ENCODE measurements around the gene ANGEL2.

ANGEL2 gene

DNA sequence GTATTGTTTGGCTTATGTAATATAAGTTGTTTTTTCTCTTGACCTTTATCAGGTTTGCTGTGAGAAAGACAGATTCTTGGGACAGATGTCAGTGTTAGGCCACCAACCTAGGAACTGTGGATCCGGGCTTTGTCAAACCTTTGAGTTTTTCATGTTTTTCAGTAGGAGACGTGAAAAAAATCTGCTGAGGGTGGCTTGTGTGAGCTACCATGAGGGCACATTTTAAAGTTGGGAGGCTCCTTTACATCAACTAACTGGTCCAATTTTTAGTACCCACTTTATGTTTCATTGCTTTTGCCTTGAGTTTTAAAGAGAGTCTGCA is 36.2 kb upstream of the ANGEL2 start:
- H3K4ac ChIP-seq (ENCODE audit: low read depth, low read length) = no peak overlapping the region
- peaks cover 2% of the 10 kb centered on the region for H3K9me3 ChIP-seq (ENCODE audit: insufficient read depth, low read depth, low read length)
- no peak overlapping the region for H2AK5ac ChIP-seq (ENCODE audit: low read length)
- no peak overlapping the region for H4K12ac ChIP-seq (ENCODE audit: low read depth, low read length)
- no peak overlapping the region for H3K4me3 ChIP-seq (ENCODE audit: low read depth, low read length)
- peaks cover 0 to 2% of the 10 kb centered on the region in 2 experiments for H3K4me1 ChIP-seq (ENCODE audit: control insufficient read depth in 1 of 2, insufficient read depth in 2 of 2, low read length in 2 of 2)
- no peak overlapping the region for H3K23ac ChIP-seq (ENCODE audit: low read length)
- H2BK12ac ChIP-seq (ENCODE audit: low read length) = no peak overlapping the region
- H2AFZ ChIP-seq (ENCODE audit: insufficient read depth, low read length, poor library complexity) = no peak overlapping the region
- H3K79me1 ChIP-seq (ENCODE audit: low read length) = peaks cover 9% of the 10 kb centered on the region
- no peak overlapping the region for H4K8ac ChIP-seq (ENCODE audit: low read depth, low read length)
- WGBS (ENCODE audit: extremely low coverage, insufficient coverage, insufficient read length) = no CpG with 5 or more reads among the region's 2 CpGs
- no peak overlapping the region for H3K14ac ChIP-seq (ENCODE audit: low read length)
- H3K27ac ChIP-seq (ENCODE audit: low read depth, low read length) = no peak overlapping the region
- H3K79me2 ChIP-seq (ENCODE audit: control insufficient read depth, insufficient read depth, low read length, poor library complexity) = peaks cover 3% of the 10 kb centered on the region
- H3K4me2 ChIP-seq (ENCODE audit: low read length) = peak overlapping the region; percentile 83
- H4K91ac ChIP-seq (ENCODE audit: low read depth, low read length) = no peak overlapping the region
- no peaks in the 10 kb centered on the region for H3K27me3 ChIP-seq (ENCODE audit: insufficient read depth, low read length)
- DNase-seq = no peak
- H2BK120ac ChIP-seq (ENCODE audit: insufficient read depth, low read length, poor library complexity) = no peak overlapping the region
- peak overlapping the region; percentile 59 for H3K9ac ChIP-seq (ENCODE audit: low read length)
- H3K18ac ChIP-seq (ENCODE audit: low read length) = no peak overlapping the region
- H3K36me3 ChIP-seq (ENCODE audit: control insufficient read depth in 1 of 2, insufficient read depth in 2 of 2, low read length in 2 of 2) = no peaks in the 10 kb centered on the region
- no peak overlapping the region for H2BK5ac ChIP-seq (ENCODE audit: low read depth, low read length, poor library complexity)

DNA sequence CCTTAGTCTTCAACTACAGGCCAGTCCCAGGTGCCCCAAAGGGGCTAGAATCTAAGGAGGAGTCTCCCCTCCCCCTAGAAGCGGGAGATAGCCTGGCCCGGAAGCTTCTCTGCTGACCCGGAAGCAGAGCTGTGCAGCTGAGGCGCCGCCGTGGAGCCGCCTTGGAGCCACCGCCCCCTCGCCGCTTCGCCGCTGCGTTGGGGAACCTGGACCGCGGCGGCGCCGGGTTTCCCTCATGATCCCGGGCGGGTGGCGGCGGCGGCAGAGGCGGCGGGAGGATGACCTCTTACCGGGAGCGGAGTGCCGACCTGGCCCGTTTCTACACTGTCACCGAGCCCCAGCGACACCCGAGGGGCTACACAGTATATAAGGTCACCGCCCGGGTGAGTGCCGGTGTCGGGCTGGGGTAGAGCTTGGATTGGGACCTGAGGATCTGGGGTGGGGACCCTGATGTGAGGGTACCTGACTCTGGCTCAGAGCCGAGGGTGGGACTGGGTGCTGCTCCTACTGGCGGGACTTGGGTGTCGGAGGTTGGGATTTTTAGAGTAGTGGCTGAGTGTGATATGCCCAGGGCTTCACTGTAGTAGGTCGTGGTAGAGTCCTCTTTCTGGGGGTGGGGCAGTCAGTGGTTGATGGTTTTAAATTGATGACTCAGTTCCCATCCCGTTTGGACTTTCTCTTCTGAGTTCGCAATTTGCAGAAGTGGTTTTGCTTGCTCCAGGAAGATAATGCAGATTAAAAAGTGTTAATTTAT is 35.6 kb upstream of the ANGEL2 start, which contains the start of gene RPS6KC1:
TSS of gene RPS6KC1 (plus strand) at position 115 of the 754 bp plus-strand sequence. CDS start at position 279, 164 bp downstream.
- Histone ChIP-seq H3K4me2 (ENCODE audit: low read length) (peak within 1 kb of the TSS; percentile 83), H3K9ac (ENCODE audit: low read length) (peak within 1 kb of the TSS; percentile 80), H4K12ac (ENCODE audit: low read depth, low read length) (peak within 1 kb of the TSS; percentile 96), H2BK12ac (ENCODE audit: low read length) (no peak within 1 kb of the TSS), H3K4me1 (ENCODE audit: control insufficient read depth in 1 of 2, insufficient read depth in 2 of 2, low read length in 2 of 2) (peaks cover 0 to 2% of the 10 kb centered on the region in 2 experiments), H3K9me3 (ENCODE audit: insufficient read depth, low read depth, low read length) (peaks cover 2% of the 10 kb centered on the region), H3K27me3 (ENCODE audit: insufficient read depth, low read length) (no peaks in the 10 kb centered on the region), H2BK5ac (ENCODE audit: low read depth, low read length, poor library complexity) (no peak within 1 kb of the TSS), H3K79me1 (ENCODE audit: low read length) (peaks cover 9% of the 10 kb centered on the region), H3K14ac (ENCODE audit: low read length) (peak within 1 kb of the TSS; percentile 64), H3K4ac (ENCODE audit: low read depth, low read length) (peak within 1 kb of the TSS; percentile 38), H2BK120ac (ENCODE audit: insufficient read depth, low read length, poor library complexity) (peak within 1 kb of the TSS; percentile 35), H4K8ac (ENCODE audit: low read depth, low read length) (peak within 1 kb of the TSS; percentile 97), H3K79me2 (ENCODE audit: control insufficient read depth, insufficient read depth, low read length, poor library complexity) (peaks cover 3% of the 10 kb centered on the region), H3K4me3 (ENCODE audit: low read depth, low read length) (peak within 1 kb of the TSS; percentile 93), H3K23ac (ENCODE audit: low read length) (no peak within 1 kb of the TSS), H2AK5ac (ENCODE audit: low read length) (no peak within 1 kb of the TSS), H3K18ac (ENCODE audit: low read length) (peak within 1 kb of the TSS; percentile 82), H3K36me3 (ENCODE audit: control insufficient read depth in 1 of 2, insufficient read depth in 2 of 2, low read length in 2 of 2) (no peaks in the 10 kb centered on the region), H3K27ac (ENCODE audit: low read depth, low read length) (no peak within 1 kb of the TSS), H4K91ac (ENCODE audit: low read depth, low read length) (peak within 1 kb of the TSS; percentile 81), H2AFZ (ENCODE audit: insufficient read depth, low read length, poor library complexity) (peak within 1 kb of the TSS; percentile 86)
- no CpG with 5 or more reads among the region's 42 CpGs for WGBS (ENCODE audit: extremely low coverage, insufficient coverage, insufficient read length)
- peak; percentile 73 to 80 for DNase-seq

DNA sequence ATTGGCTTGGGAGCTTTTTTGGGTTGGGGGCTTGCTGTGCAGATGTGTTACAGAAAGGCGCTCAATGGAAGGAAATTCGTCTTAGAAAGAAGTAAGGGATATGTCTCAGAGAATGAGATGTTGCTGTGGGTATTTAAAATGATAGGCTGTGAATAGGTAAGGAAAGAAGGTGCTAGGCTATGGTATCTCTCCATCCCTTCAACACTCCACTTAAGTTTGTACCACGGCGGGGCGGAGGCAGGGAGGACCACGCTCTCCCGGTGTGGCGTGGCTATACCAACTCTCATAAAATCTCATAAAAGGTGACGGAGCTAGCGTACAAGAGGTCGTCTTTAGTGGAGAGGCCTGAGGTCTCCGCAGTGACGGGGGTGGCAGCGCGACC is 35.1 kb upstream of the ANGEL2 start:
- H2BK12ac ChIP-seq (ENCODE audit: low read length) = no peak overlapping the region
- WGBS (ENCODE audit: extremely low coverage, insufficient coverage, insufficient read length) = no CpG with 5 or more reads among the region's 15 CpGs
- H3K18ac ChIP-seq (ENCODE audit: low read length) = peak overlapping the region; percentile 9
- H4K91ac ChIP-seq (ENCODE audit: low read depth, low read length) = peak overlapping the region; percentile 81
- H3K4me1 ChIP-seq (ENCODE audit: control insufficient read depth in 1 of 2, insufficient read depth in 2 of 2, low read length in 2 of 2) = peaks cover 0 to 2% of the 10 kb centered on the region in 2 experiments
- H2BK5ac ChIP-seq (ENCODE audit: low read depth, low read length, poor library complexity) = no peak overlapping the region
- H3K23ac ChIP-seq (ENCODE audit: low read length) = no peak overlapping the region
- H3K4me3 ChIP-seq (ENCODE audit: low read depth, low read length) = peak overlapping the region; percentile 93
- H3K27me3 ChIP-seq (ENCODE audit: insufficient read depth, low read length) = no peaks in the 10 kb centered on the region
- H4K12ac ChIP-seq (ENCODE audit: low read depth, low read length) = peak overlapping the region; percentile 96
- peak overlapping the region; percentile 64 for H3K14ac ChIP-seq (ENCODE audit: low read length)
- peak overlapping the region; percentile 83 for H3K4me2 ChIP-seq (ENCODE audit: low read length)
- no peaks in the 10 kb centered on the region for H3K36me3 ChIP-seq (ENCODE audit: control insufficient read depth in 1 of 2, insufficient read depth in 2 of 2, low read length in 2 of 2)
- peak overlapping the region; percentile 28 for H2BK120ac ChIP-seq (ENCODE audit: insufficient read depth, low read length, poor library complexity)
- no peak overlapping the region for H3K9ac ChIP-seq (ENCODE audit: low read length)
- no peak overlapping the region for H3K27ac ChIP-seq (ENCODE audit: low read depth, low read length)
- H3K9me3 ChIP-seq (ENCODE audit: insufficient read depth, low read depth, low read length) = peaks cover 2% of the 10 kb centered on the region
- H2AFZ ChIP-seq (ENCODE audit: insufficient read depth, low read length, poor library complexity) = peak overlapping the region; percentile 86
- peak overlapping the region; percentile 38 for H3K4ac ChIP-seq (ENCODE audit: low read depth, low read length)
- no peak for DNase-seq
- H4K8ac ChIP-seq (ENCODE audit: low read depth, low read length) = peak overlapping the region; percentile 97
- H2AK5ac ChIP-seq (ENCODE audit: low read length) = no peak overlapping the region
- H3K79me2 ChIP-seq (ENCODE audit: control insufficient read depth, insufficient read depth, low read length, poor library complexity) = peaks cover 3% of the 10 kb centered on the region
- peaks cover 9% of the 10 kb centered on the region for H3K79me1 ChIP-seq (ENCODE audit: low read length)

DNA sequence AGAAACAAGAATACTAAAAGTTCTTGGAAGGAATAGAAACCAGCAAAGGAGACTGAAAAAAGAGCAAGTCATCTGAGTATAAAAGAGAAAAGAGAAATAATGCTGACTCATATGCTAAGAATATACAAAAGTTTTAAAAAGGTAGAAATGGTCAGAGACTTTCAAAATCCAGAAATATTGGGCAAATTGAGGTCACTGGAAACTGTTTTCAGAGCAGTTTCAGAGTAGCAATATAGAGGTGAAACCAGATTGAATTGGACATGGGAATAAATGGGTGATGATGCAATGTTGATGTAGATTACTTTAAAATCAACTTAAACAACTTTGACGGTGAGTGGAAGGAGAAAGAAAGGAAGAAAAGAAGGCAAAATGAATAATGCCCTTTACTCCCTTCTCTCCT is 33.6 kb upstream of the ANGEL2 start:
- DNase-seq = no peak
- Histone ChIP-seq H3K14ac (ENCODE audit: low read length) (no peak overlapping the region), H3K23ac (ENCODE audit: low read length) (no peak overlapping the region), H3K79me1 (ENCODE audit: low read length) (peaks cover 9% of the 10 kb centered on the region), H3K79me2 (ENCODE audit: control insufficient read depth, insufficient read depth, low read length, poor library complexity) (peaks cover 3% of the 10 kb centered on the region), H3K9me3 (ENCODE audit: insufficient read depth, low read depth, low read length) (peaks cover 2% of the 10 kb centered on the region), H2BK120ac (ENCODE audit: insufficient read depth, low read length, poor library complexity) (no peak overlapping the region), H3K27me3 (ENCODE audit: insufficient read depth, low read length) (no peaks in the 10 kb centered on the region), H2AK5ac (ENCODE audit: low read length) (no peak overlapping the region), H3K4me2 (ENCODE audit: low read length) (no peak overlapping the region), H4K12ac (ENCODE audit: low read depth, low read length) (no peak overlapping the region), H4K8ac (ENCODE audit: low read depth, low read length) (no peak overlapping the region), H3K9ac (ENCODE audit: low read length) (no peak overlapping the region), H3K4me1 (ENCODE audit: control insufficient read depth in 1 of 2, insufficient read depth in 2 of 2, low read length in 2 of 2) (peaks cover 0 to 2% of the 10 kb centered on the region in 2 experiments), H3K36me3 (ENCODE audit: control insufficient read depth in 1 of 2, insufficient read depth in 2 of 2, low read length in 2 of 2) (no peaks in the 10 kb centered on the region), H3K18ac (ENCODE audit: low read length) (no peak overlapping the region), H2BK12ac (ENCODE audit: low read length) (no peak overlapping the region), H3K4me3 (ENCODE audit: low read depth, low read length) (no peak overlapping the region), H2BK5ac (ENCODE audit: low read depth, low read length, poor library complexity) (no peak overlapping the region), H3K4ac (ENCODE audit: low read depth, low read length) (no peak overlapping the region), H2AFZ (ENCODE audit: insufficient read depth, low read length, poor library complexity) (no peak overlapping the region), H4K91ac (ENCODE audit: low read depth, low read length) (no peak overlapping the region), H3K27ac (ENCODE audit: low read depth, low read length) (no peak overlapping the region)
- no CpG with 5 or more reads among the region's 1 CpG for WGBS (ENCODE audit: extremely low coverage, insufficient coverage, insufficient read length)
